ENCODE data around the gene IL17F. TPM values are rescaled to one million over a fixed set of nuclear protein-coding genes. Genes with fewer than 3 reads are reported as not detected.

The IL17F gene
- polyA plus RNA-seq (2013): 0.05 TPM

DNA sequence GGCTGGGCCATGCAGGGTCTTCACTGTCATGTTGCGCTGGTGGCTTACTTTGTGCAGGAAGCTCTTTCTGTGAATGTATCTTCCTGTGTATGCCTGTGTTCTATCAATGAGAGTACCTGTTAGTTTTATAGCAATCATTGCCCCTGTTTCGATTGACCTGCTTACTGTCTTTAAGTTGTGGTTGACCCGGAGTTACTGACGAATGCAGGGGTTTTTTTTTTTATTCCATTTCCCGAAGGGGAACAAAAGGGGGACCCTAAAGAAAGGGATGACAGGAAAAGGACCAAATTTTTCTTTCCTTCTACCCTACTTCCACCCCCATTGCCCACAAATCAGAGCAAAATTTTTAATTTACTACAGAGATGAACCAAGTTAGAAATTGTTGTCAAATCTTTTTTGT is at the start of gene IL17F:
IL17F (minus strand) TSS at position 101 of the 400 bp plus-strand sequence; CDS start at position 30, 71 bp downstream.
- POLR2A ChIA-PET: no interaction called here
- H3K4me3 ChIP-seq (ENCODE audit: control insufficient read depth in 1 of 7, extremely low read depth in 1 of 7, insufficient read depth in 4 of 7, low read depth in 2 of 7, low read length in 6 of 7): no peak within 1 kb of the TSS
- CTCF ChIA-PET: interaction anchor here (1.2 to 1.9 kb wide), 3 partner anchors 10 to 18 kb away, joined by 3 to 4 read pairs (median 4); no protein-coding TSS in a partner anchor
- no peak within 1 kb of the TSS for H3K27ac ChIP-seq (ENCODE audit: insufficient read depth in 1 of 2, low read depth in 1 of 2, low read length in 2 of 2, poor library complexity in 1 of 2, severe bottlenecking in 2 of 2)
- H3K9me3 ChIP-seq (ENCODE audit: control extremely low read depth in 1 of 5, control insufficient read depth in 4 of 5, insufficient read depth in 2 of 5, low read depth in 1 of 5, low read length in 4 of 5): no peaks in the 10 kb centered on the region
- DNase-seq: no peak
- WGBS (ENCODE audit: insufficient coverage): 92% methylated on average over 2 of the region's 5 CpGs
- H3K36me3 ChIP-seq (ENCODE audit: control insufficient read depth in 4 of 4, insufficient read depth in 4 of 4, low read length in 3 of 4): no peaks in the 10 kb centered on the region
- H3K27me3 ChIP-seq (replicated peaks in 2 of 5; ENCODE audit: control insufficient read depth in 4 of 5, insufficient read depth in 5 of 5, low read length in 4 of 5): no peaks in the 10 kb centered on the region
- H3K4me1 ChIP-seq (ENCODE audit: control extremely low read depth in 1 of 4, control insufficient read depth in 4 of 4, insufficient read depth in 4 of 4, low read length in 3 of 4): peaks cover 0 to 11% (median 5%) of the 10 kb centered on the region in 4 experiments

- CTCF ChIA-PET: interaction anchor here (0.9 to 1.4 kb wide), 5 partner anchors 8 to 123 kb away, joined by 3 to 5 read pairs (median 4); partner anchors contain the start of gene MCM3
- DNase-seq: no peak
- POLR2A ChIA-PET: no interaction called here
Observed at GRCh38 chr6:52293067-52293466, 48.8 kb upstream of the IL17F start.

DNA sequence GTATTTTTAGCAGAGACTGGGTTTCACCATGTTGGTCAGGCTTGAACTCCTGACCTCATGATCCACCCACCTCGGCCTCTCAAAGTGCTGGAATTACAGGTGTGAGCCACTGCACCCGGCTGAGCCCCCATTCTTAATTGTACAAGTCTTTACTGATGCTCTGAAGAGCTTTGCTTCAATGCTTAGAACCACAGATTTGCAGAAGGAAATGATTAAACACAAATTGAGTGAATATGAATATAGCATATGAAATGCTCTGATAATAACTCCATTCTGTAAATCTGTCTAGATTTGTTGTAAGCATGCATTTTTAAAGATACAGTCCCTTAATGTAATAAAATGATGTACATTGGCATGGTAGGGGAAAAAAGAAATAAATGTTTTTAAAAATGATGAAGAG is 44.5 kb upstream of the IL17F start:
- 17% methylated on average over 2 of the region's 2 CpGs for WGBS (ENCODE audit: insufficient coverage)
- ChIA-PET POLR2A (interaction anchor here (0.6 kb wide), 1 partner anchor 20 kb away, joined by 3 read pairs; no protein-coding TSS in a partner anchor), CTCF (interaction anchor here (1.0 to 6.0 kb wide), 9 partner anchors 11 to 374 kb away, joined by 3 to 48 read pairs (median 4); partner anchors contain the start of gene PAQR8)
- peaks cover 0 to 1% (median 0%) of the 10 kb centered on the region in 5 experiments for H3K27me3 ChIP-seq (replicated peaks in 2 of 5; ENCODE audit: control insufficient read depth in 4 of 5, insufficient read depth in 5 of 5, low read length in 4 of 5)
- H3K27ac ChIP-seq (ENCODE audit: insufficient read depth in 1 of 2, low read depth in 1 of 2, low read length in 2 of 2, poor library complexity in 1 of 2, severe bottlenecking in 2 of 2): no peak overlapping the region
- H3K4me3 ChIP-seq (ENCODE audit: control insufficient read depth in 1 of 7, extremely low read depth in 1 of 7, insufficient read depth in 4 of 7, low read depth in 2 of 7, low read length in 6 of 7): no peak overlapping the region
- H3K36me3 ChIP-seq (ENCODE audit: control insufficient read depth in 4 of 4, insufficient read depth in 4 of 4, low read length in 3 of 4): no peaks in the 10 kb centered on the region
- no peaks in the 10 kb centered on the region for H3K9me3 ChIP-seq (ENCODE audit: control extremely low read depth in 1 of 5, control insufficient read depth in 4 of 5, insufficient read depth in 2 of 5, low read depth in 1 of 5, low read length in 4 of 5)
- H3K4me1 ChIP-seq (ENCODE audit: control extremely low read depth in 1 of 4, control insufficient read depth in 4 of 4, insufficient read depth in 4 of 4, low read length in 3 of 4): peaks cover 0 to 26% (median 14%) of the 10 kb centered on the region in 4 experiments
- DNase-seq: peak in 2 of 3 donors; percentile 51 to 66

More at GRCh38 chr6:52293067-52293466, 48.8 kb upstream of the IL17F start:
- peaks cover 0 to 1% (median 0%) of the 10 kb centered on the region in 5 experiments for H3K27me3 ChIP-seq (replicated peaks in 2 of 5; ENCODE audit: control insufficient read depth in 4 of 5, insufficient read depth in 5 of 5, low read length in 4 of 5)
- peaks cover 0 to 10% (median 0%) of the 10 kb centered on the region in 5 experiments for H3K9me3 ChIP-seq (ENCODE audit: control extremely low read depth in 1 of 5, control insufficient read depth in 4 of 5, insufficient read depth in 2 of 5, low read depth in 1 of 5, low read length in 4 of 5)
- no peaks in the 10 kb centered on the region for H3K36me3 ChIP-seq (ENCODE audit: control insufficient read depth in 4 of 4, insufficient read depth in 4 of 4, low read length in 3 of 4)
- no peak overlapping the region for H3K27ac ChIP-seq (ENCODE audit: insufficient read depth in 1 of 2, low read depth in 1 of 2, low read length in 2 of 2, poor library complexity in 1 of 2, severe bottlenecking in 2 of 2)
- peaks cover 0 to 4% (median 0%) of the 10 kb centered on the region in 4 experiments for H3K4me1 ChIP-seq (ENCODE audit: control extremely low read depth in 1 of 4, control insufficient read depth in 4 of 4, insufficient read depth in 4 of 4, low read length in 3 of 4)
- H3K4me3 ChIP-seq (ENCODE audit: control insufficient read depth in 1 of 7, extremely low read depth in 1 of 7, insufficient read depth in 4 of 7, low read depth in 2 of 7, low read length in 6 of 7): no peak overlapping the region

- H3K27ac ChIP-seq (ENCODE audit: insufficient read depth in 1 of 2, low read depth in 1 of 2, low read length in 2 of 2, poor library complexity in 1 of 2, severe bottlenecking in 2 of 2): no peak overlapping the region
- 96% methylated on average over 7 of the region's 7 CpGs for WGBS (ENCODE audit: insufficient coverage)
- CTCF ChIA-PET: interaction anchor here (0.8 to 6.0 kb wide), 8 partner anchors 11 to 374 kb away, joined by 3 to 48 read pairs (median 4); partner anchors contain the start of gene PAQR8
- H3K9me3 ChIP-seq (ENCODE audit: control extremely low read depth in 1 of 5, control insufficient read depth in 4 of 5, insufficient read depth in 2 of 5, low read depth in 1 of 5, low read length in 4 of 5): no peaks in the 10 kb centered on the region
- H3K36me3 ChIP-seq (ENCODE audit: control insufficient read depth in 4 of 4, insufficient read depth in 4 of 4, low read length in 3 of 4): peaks cover 0 to under 1% (median 0%) of the 10 kb centered on the region in 4 experiments
- peaks cover 0 to 1% (median 0%) of the 10 kb centered on the region in 5 experiments for H3K27me3 ChIP-seq (replicated peaks in 2 of 5; ENCODE audit: control insufficient read depth in 4 of 5, insufficient read depth in 5 of 5, low read length in 4 of 5)
- POLR2A ChIA-PET: no interaction called here
- no peak for DNase-seq
- no peak overlapping the region for H3K4me3 ChIP-seq (ENCODE audit: control insufficient read depth in 1 of 7, extremely low read depth in 1 of 7, insufficient read depth in 4 of 7, low read depth in 2 of 7, low read length in 6 of 7)
- peaks cover 5 to 32% (median 19%) of the 10 kb centered on the region in 4 experiments for H3K4me1 ChIP-seq (ENCODE audit: control extremely low read depth in 1 of 4, control insufficient read depth in 4 of 4, insufficient read depth in 4 of 4, low read length in 3 of 4)
Observed at GRCh38 chr6:52288216-52288615, 43.9 kb upstream of the IL17F start.

- Histone ChIP-seq H3K27ac (ENCODE audit: insufficient read depth in 1 of 2, low read depth in 1 of 2, low read length in 2 of 2, poor library complexity in 1 of 2, severe bottlenecking in 2 of 2) (no peak overlapping the region), H3K4me1 (ENCODE audit: control extremely low read depth in 1 of 4, control insufficient read depth in 4 of 4, insufficient read depth in 4 of 4, low read length in 3 of 4) (peaks cover 8 to 39% (median 24%) of the 10 kb centered on the region in 4 experiments), H3K4me3 (ENCODE audit: control insufficient read depth in 1 of 7, extremely low read depth in 1 of 7, insufficient read depth in 4 of 7, low read depth in 2 of 7, low read length in 6 of 7) (no peak overlapping the region), H3K9me3 (ENCODE audit: control extremely low read depth in 1 of 5, control insufficient read depth in 4 of 5, insufficient read depth in 2 of 5, low read depth in 1 of 5, low read length in 4 of 5) (no peaks in the 10 kb centered on the region), H3K36me3 (ENCODE audit: control insufficient read depth in 4 of 4, insufficient read depth in 4 of 4, low read length in 3 of 4) (peaks cover 2 to 13% (median 8%) of the 10 kb centered on the region in 4 experiments), H3K27me3 (replicated peaks in 2 of 5; ENCODE audit: control insufficient read depth in 4 of 5, insufficient read depth in 5 of 5, low read length in 4 of 5) (peaks cover 0 to 1% (median 0%) of the 10 kb centered on the region in 5 experiments)
- ChIA-PET CTCF (interaction anchor here (0.8 to 6.0 kb wide), 24 partner anchors 8 to 378 kb away, joined by 3 to 80 read pairs (median 5); partner anchors contain the start of gene PAQR8), POLR2A (interaction anchor here (0.6 kb wide), 1 partner anchor 27 kb away, joined by 5 read pairs; no protein-coding TSS in a partner anchor)
- DNase-seq: peak; percentile 67 to 77 (median 74)
- no CpG with 5 or more reads among the region's 2 CpGs for WGBS (ENCODE audit: insufficient coverage)
Observed at GRCh38 chr6:52286798-52287432, 42.6 kb upstream of the IL17F start.

- peaks cover 7 to 28% (median 17%) of the 10 kb centered on the region in 4 experiments for H3K36me3 ChIP-seq (ENCODE audit: control insufficient read depth in 4 of 4, insufficient read depth in 4 of 4, low read length in 3 of 4)
Observed at GRCh38 chr6:52285177-52286068, 41.1 kb upstream of the IL17F start.

More at GRCh38 chr6:52285177-52286068, 41.1 kb upstream of the IL17F start:
- peak in 2 of 3 donors; percentile 47 to 50 for DNase-seq
- Histone ChIP-seq H3K27me3 (replicated peaks in 2 of 5; ENCODE audit: control insufficient read depth in 4 of 5, insufficient read depth in 5 of 5, low read length in 4 of 5) (no peaks in the 10 kb centered on the region), H3K27ac (ENCODE audit: insufficient read depth in 1 of 2, low read depth in 1 of 2, low read length in 2 of 2, poor library complexity in 1 of 2, severe bottlenecking in 2 of 2) (peak overlapping the region in 1 of 2 experiments; percentile 58), H3K9me3 (ENCODE audit: control extremely low read depth in 1 of 5, control insufficient read depth in 4 of 5, insufficient read depth in 2 of 5, low read depth in 1 of 5, low read length in 4 of 5) (no peaks in the 10 kb centered on the region), H3K4me1 (ENCODE audit: control extremely low read depth in 1 of 4, control insufficient read depth in 4 of 4, insufficient read depth in 4 of 4, low read length in 3 of 4) (peaks cover 8 to 39% (median 24%) of the 10 kb centered on the region in 4 experiments), H3K4me3 (ENCODE audit: control insufficient read depth in 1 of 7, extremely low read depth in 1 of 7, insufficient read depth in 4 of 7, low read depth in 2 of 7, low read length in 6 of 7) (peak overlapping the region in 6 of 7 experiments; percentile 83 to 97 (median 91))
- CTCF ChIA-PET: interaction anchor here (0.7 to 6.0 kb wide), 31 partner anchors 7 to 783 kb away, joined by 3 to 80 read pairs (median 5); partner anchors contain the start of gene PAQR8
- WGBS (ENCODE audit: insufficient coverage): 0% methylated on average over 1 of the region's 12 CpGs
- POLR2A ChIA-PET: no interaction called here

Data from common myeloid progenitor, CD34-positive (primary cell).